PC-3 (cell line): ENCODE measurements around the gene KIF18B.

Source experiments
- CTCF ChIP-seq: fragments of 300-600 bp; sonication (generic); conservative IDR thresholded peaks from 2 replicates; pipeline ENCODE4 v1.5.1; 2017; ENCODE audit warnings: antibody characterized with exemption, low read depth, mild to moderate bottlenecking, low read length
- EZH2phosphoT487 ChIP-seq: fragments of 300-600 bp; sonication (generic); IDR thresholded peaks from 2 replicates; pipeline ENCODE4 v1.6.1; 2018; ENCODE audit warnings: mild to moderate bottlenecking, antibody characterized with exemption, low read length, borderline replicate concordance

- TF ChIP-seq CTCF (no peak), EZH2phosphoT487 (no peak)
Observed at GRCh38 chr17:44889003-44889402, 58.6 kb downstream of the KIF18B start.
